ENCODE results near the gene PRKN. TPM values are rescaled to one million over a fixed set of nuclear protein-coding genes. Genes with fewer than 3 reads are reported as not detected.

The PRKN gene
- total and polyA plus RNA-seq, 4 experiments from 2014 or later: 0.50 to 5.3 (median 2.9) TPM

GRCh38 chr6:162200945-162201690 lies 526.4 kb downstream of the PRKN start:
- intact Hi-C loops (cut with micrococcal nuclease): no loop called here
- Mint-ChIP-seq H3K27ac (no peak overlapping the region), H3K9me3 (peaks cover 0 to 3% (median 0%) of the 10 kb centered on the region in 8 donors)

GRCh38 chr6:162200041-162200440 lies 527.5 kb downstream of the PRKN start:
- no peak for DNase-seq
- peaks cover 0 to 4% of the 10 kb centered on the region in 2 donors for H3K36me3 Mint-ChIP-seq
- Histone ChIP-seq H3K36me3 (ENCODE audit: insufficient read depth, low read length) (no peaks in the 10 kb centered on the region), H3K4me1 (ENCODE audit: insufficient read depth, low read length) (no peaks in the 10 kb centered on the region), H3K27me3 (ENCODE audit: insufficient read depth, low read length) (no peaks in the 10 kb centered on the region), H3K4me3 (ENCODE audit: low read length in 2 of 2) (no peak overlapping the region), H3K27ac (ENCODE audit: low read depth, low read length) (no peak overlapping the region), H3K9me3 (ENCODE audit: control insufficient read depth in 1 of 2, low read length in 2 of 2) (no peaks in the 10 kb centered on the region)
- POLR2A ChIA-PET (ENCODE audit: partially characterized antibody): no interaction called here
- H3K27ac Mint-ChIP-seq: no peak overlapping the region
- CTCF ChIA-PET (ENCODE audit: partially characterized antibody): no interaction called here
- H3K4me1 Mint-ChIP-seq: no peaks in the 10 kb centered on the region
- no peaks in the 10 kb centered on the region for H3K27me3 Mint-ChIP-seq
- H3K4me3 Mint-ChIP-seq: no peak overlapping the region
- H3K9me3 Mint-ChIP-seq: peaks cover 0 to 3% (median 0%) of the 10 kb centered on the region in 8 donors
- intact Hi-C loops (cut with micrococcal nuclease): no loop called here

More at GRCh38 chr6:162200945-162201690, 526.4 kb downstream of the PRKN start:
- no peaks in the 10 kb centered on the region for H3K9me3 ChIP-seq (ENCODE audit: control insufficient read depth in 1 of 2, low read length in 2 of 2)
- no peak for DNase-seq
- no peaks in the 10 kb centered on the region for H3K36me3 ChIP-seq (ENCODE audit: insufficient read depth, low read length)
- no peak overlapping the region for H3K4me3 ChIP-seq (ENCODE audit: low read length in 2 of 2)
- Mint-ChIP-seq H3K27me3 (no peaks in the 10 kb centered on the region), H3K4me1 (no peaks in the 10 kb centered on the region), H3K36me3 (no peaks in the 10 kb centered on the region), H3K4me3 (no peak overlapping the region)
- H3K27me3 ChIP-seq (ENCODE audit: insufficient read depth, low read length): no peaks in the 10 kb centered on the region
- no peaks in the 10 kb centered on the region for H3K4me1 ChIP-seq (ENCODE audit: insufficient read depth, low read length)
- CTCF ChIA-PET (ENCODE audit: partially characterized antibody): no interaction called here
- POLR2A ChIA-PET (ENCODE audit: partially characterized antibody): no interaction called here
- H3K27ac ChIP-seq (ENCODE audit: low read depth, low read length): no peak overlapping the region

- Histone ChIP-seq H3K9me3 (ENCODE audit: control insufficient read depth in 1 of 2, low read length in 2 of 2) (no peaks in the 10 kb centered on the region), H3K4me1 (ENCODE audit: insufficient read depth, low read length) (no peaks in the 10 kb centered on the region), H3K27ac (ENCODE audit: low read depth, low read length) (no peak overlapping the region), H3K36me3 (ENCODE audit: insufficient read depth, low read length) (no peaks in the 10 kb centered on the region), H3K27me3 (ENCODE audit: insufficient read depth, low read length) (no peaks in the 10 kb centered on the region), H3K4me3 (ENCODE audit: low read length in 2 of 2) (no peak overlapping the region)
- CTCF ChIA-PET (ENCODE audit: partially characterized antibody): no interaction called here
- DNase-seq: no peak
- Mint-ChIP-seq H3K27me3 (no peaks in the 10 kb centered on the region), H3K36me3 (peaks cover 0 to 5% of the 10 kb centered on the region in 2 donors), H3K27ac (no peak overlapping the region), H3K4me3 (no peak overlapping the region), H3K9me3 (peaks cover 0 to 3% (median 0%) of the 10 kb centered on the region in 8 donors), H3K4me1 (no peaks in the 10 kb centered on the region)
- intact Hi-C loops (cut with micrococcal nuclease): no loop called here
- POLR2A ChIA-PET (ENCODE audit: partially characterized antibody): no interaction called here
These were observed 528.6 kb downstream of the PRKN start for GRCh38 chr6:162198925-162199324.

GRCh38 chr6:162198076-162198475 lies 529.5 kb downstream of the PRKN start:
- H3K4me1 Mint-ChIP-seq: no peaks in the 10 kb centered on the region
- POLR2A ChIA-PET (ENCODE audit: partially characterized antibody): no interaction called here
- no peak overlapping the region for H3K27ac ChIP-seq (ENCODE audit: low read depth, low read length)

GRCh38 chr6:162195441-162195840 lies 532.1 kb downstream of the PRKN start:
- peaks cover 0 to 3% (median 0%) of the 10 kb centered on the region in 8 donors for H3K9me3 Mint-ChIP-seq
- Histone ChIP-seq H3K4me1 (ENCODE audit: insufficient read depth, low read length) (no peaks in the 10 kb centered on the region), H3K27me3 (ENCODE audit: insufficient read depth, low read length) (no peaks in the 10 kb centered on the region), H3K9me3 (ENCODE audit: control insufficient read depth in 1 of 2, low read length in 2 of 2) (no peaks in the 10 kb centered on the region), H3K36me3 (ENCODE audit: insufficient read depth, low read length) (no peaks in the 10 kb centered on the region), H3K4me3 (ENCODE audit: low read length in 2 of 2) (no peak overlapping the region), H3K27ac (ENCODE audit: low read depth, low read length) (no peak overlapping the region)
- no peaks in the 10 kb centered on the region for H3K4me1 Mint-ChIP-seq
- H3K27me3 Mint-ChIP-seq: no peaks in the 10 kb centered on the region
- ChIA-PET CTCF (ENCODE audit: partially characterized antibody) (no interaction called here), POLR2A (ENCODE audit: partially characterized antibody) (interaction anchor here (0.6 kb wide), 1 partner anchor 514 kb away, joined by 3 read pairs; no protein-coding TSS in a partner anchor)
- H3K27ac Mint-ChIP-seq: no peak overlapping the region
- intact Hi-C loops (cut with micrococcal nuclease): no loop called here
- no peak overlapping the region for H3K4me3 Mint-ChIP-seq
- no peak for DNase-seq
- H3K36me3 Mint-ChIP-seq: peaks cover 0 to 9% of the 10 kb centered on the region in 2 donors

More at GRCh38 chr6:162198076-162198475, 529.5 kb downstream of the PRKN start:
- Histone ChIP-seq H3K27me3 (ENCODE audit: insufficient read depth, low read length) (no peaks in the 10 kb centered on the region), H3K9me3 (ENCODE audit: control insufficient read depth in 1 of 2, low read length in 2 of 2) (no peaks in the 10 kb centered on the region), H3K36me3 (ENCODE audit: insufficient read depth, low read length) (no peaks in the 10 kb centered on the region), H3K4me3 (ENCODE audit: low read length in 2 of 2) (no peak overlapping the region), H3K4me1 (ENCODE audit: insufficient read depth, low read length) (no peaks in the 10 kb centered on the region)
- intact Hi-C loops (cut with micrococcal nuclease): no loop called here
- no peak overlapping the region for H3K4me3 Mint-ChIP-seq
- H3K36me3 Mint-ChIP-seq: peaks cover 0 to 9% of the 10 kb centered on the region in 2 donors
- CTCF ChIA-PET (ENCODE audit: partially characterized antibody): no interaction called here
- H3K27ac Mint-ChIP-seq: no peak overlapping the region
- no peaks in the 10 kb centered on the region for H3K27me3 Mint-ChIP-seq
- no peak for DNase-seq
- peaks cover 0 to 3% (median 0%) of the 10 kb centered on the region in 8 donors for H3K9me3 Mint-ChIP-seq

GRCh38 chr6:162190981-162191380 lies 536.6 kb downstream of the PRKN start:
- H3K27ac Mint-ChIP-seq: no peak overlapping the region
- no peaks in the 10 kb centered on the region for H3K27me3 Mint-ChIP-seq
- Histone ChIP-seq H3K4me3 (ENCODE audit: low read length in 2 of 2) (no peak overlapping the region), H3K9me3 (ENCODE audit: control insufficient read depth in 1 of 2, low read length in 2 of 2) (no peaks in the 10 kb centered on the region), H3K4me1 (ENCODE audit: insufficient read depth, low read length) (no peaks in the 10 kb centered on the region), H3K27ac (ENCODE audit: low read depth, low read length) (no peak overlapping the region), H3K36me3 (ENCODE audit: insufficient read depth, low read length) (no peaks in the 10 kb centered on the region), H3K27me3 (ENCODE audit: insufficient read depth, low read length) (no peaks in the 10 kb centered on the region)
- H3K4me3 Mint-ChIP-seq: no peak overlapping the region
- H3K4me1 Mint-ChIP-seq: peaks cover 0 to 1% (median 0%) of the 10 kb centered on the region in 4 donors
- ChIA-PET POLR2A (ENCODE audit: partially characterized antibody) (no interaction called here), CTCF (ENCODE audit: partially characterized antibody) (no interaction called here)
- DNase-seq: no peak
- peaks cover 0 to 9% of the 10 kb centered on the region in 2 donors for H3K36me3 Mint-ChIP-seq
- intact Hi-C loops (cut with micrococcal nuclease): no loop called here
- peaks cover 0 to 8% (median 4%) of the 10 kb centered on the region in 8 donors for H3K9me3 Mint-ChIP-seq

GRCh38 chr6:162187168-162187935 lies 540.2 kb downstream of the PRKN start:
- Mint-ChIP-seq H3K4me3 (no peak overlapping the region), H3K4me1 (peaks cover 0 to 1% (median 0%) of the 10 kb centered on the region in 4 donors), H3K36me3 (no peaks in the 10 kb centered on the region), H3K9me3 (peaks cover 0 to 8% (median 3%) of the 10 kb centered on the region in 8 donors), H3K27me3 (no peaks in the 10 kb centered on the region), H3K27ac (no peak overlapping the region)
- Histone ChIP-seq H3K27ac (ENCODE audit: low read depth, low read length) (no peak overlapping the region), H3K27me3 (ENCODE audit: insufficient read depth, low read length) (no peaks in the 10 kb centered on the region), H3K4me3 (ENCODE audit: low read length in 2 of 2) (no peak overlapping the region), H3K9me3 (ENCODE audit: control insufficient read depth in 1 of 2, low read length in 2 of 2) (no peaks in the 10 kb centered on the region), H3K4me1 (ENCODE audit: insufficient read depth, low read length) (no peaks in the 10 kb centered on the region), H3K36me3 (ENCODE audit: insufficient read depth, low read length) (no peaks in the 10 kb centered on the region)
- DNase-seq: no peak
- POLR2A ChIA-PET (ENCODE audit: partially characterized antibody): no interaction called here
- intact Hi-C loops (cut with micrococcal nuclease): no loop called here
- CTCF ChIA-PET (ENCODE audit: partially characterized antibody): no interaction called here
